ENCODE data around the gene FBLIM1.

DNA sequence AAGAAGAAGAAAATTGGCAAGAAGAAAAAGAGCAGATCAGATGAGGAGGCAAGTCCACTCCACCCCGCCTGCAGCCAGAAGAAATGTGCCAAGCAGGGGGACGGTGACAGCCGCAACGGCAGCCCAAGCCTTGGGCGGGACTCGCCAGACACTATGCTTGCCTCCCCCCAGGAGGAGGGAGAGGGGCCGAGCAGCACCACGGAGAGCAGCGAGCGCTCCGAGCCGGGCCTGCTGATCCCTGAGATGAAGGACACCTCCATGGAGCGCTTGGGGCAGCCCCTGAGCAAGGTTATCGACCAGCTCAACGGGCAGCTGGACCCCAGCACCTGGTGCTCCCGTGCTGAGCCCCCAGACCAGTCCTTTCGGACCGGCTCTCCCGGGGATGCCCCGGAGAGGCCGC lies 31.6 kb upstream of the FBLIM1 start:
- no peak for TF ChIP-seq MYBL2 (CRISPR knock-in tag; IDR thresholded peaks at IDR 0.05)
- TF ChIP-seq, protein P1, sequence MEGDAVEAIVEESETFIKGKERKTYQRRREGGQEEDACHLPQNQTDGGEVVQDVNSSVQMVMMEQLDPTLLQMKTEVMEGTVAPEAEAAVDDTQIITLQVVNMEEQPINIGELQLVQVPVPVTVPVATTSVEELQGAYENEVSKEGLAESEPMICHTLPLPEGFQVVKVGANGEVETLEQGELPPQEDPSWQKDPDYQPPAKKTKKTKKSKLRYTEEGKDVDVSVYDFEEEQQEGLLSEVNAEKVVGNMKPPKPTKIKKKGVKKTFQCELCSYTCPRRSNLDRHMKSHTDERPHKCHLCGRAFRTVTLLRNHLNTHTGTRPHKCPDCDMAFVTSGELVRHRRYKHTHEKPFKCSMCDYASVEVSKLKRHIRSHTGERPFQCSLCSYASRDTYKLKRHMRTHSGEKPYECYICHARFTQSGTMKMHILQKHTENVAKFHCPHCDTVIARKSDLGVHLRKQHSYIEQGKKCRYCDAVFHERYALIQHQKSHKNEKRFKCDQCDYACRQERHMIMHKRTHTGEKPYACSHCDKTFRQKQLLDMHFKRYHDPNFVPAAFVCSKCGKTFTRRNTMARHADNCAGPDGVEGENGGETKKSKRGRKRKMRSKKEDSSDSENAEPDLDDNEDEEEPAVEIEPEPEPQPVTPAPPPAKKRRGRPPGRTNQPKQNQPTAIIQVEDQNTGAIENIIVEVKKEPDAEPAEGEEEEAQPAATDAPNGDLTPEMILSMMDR (IDR thresholded peaks at IDR 0.05), result no peak
- TF ChIP-seq, protein P2, sequence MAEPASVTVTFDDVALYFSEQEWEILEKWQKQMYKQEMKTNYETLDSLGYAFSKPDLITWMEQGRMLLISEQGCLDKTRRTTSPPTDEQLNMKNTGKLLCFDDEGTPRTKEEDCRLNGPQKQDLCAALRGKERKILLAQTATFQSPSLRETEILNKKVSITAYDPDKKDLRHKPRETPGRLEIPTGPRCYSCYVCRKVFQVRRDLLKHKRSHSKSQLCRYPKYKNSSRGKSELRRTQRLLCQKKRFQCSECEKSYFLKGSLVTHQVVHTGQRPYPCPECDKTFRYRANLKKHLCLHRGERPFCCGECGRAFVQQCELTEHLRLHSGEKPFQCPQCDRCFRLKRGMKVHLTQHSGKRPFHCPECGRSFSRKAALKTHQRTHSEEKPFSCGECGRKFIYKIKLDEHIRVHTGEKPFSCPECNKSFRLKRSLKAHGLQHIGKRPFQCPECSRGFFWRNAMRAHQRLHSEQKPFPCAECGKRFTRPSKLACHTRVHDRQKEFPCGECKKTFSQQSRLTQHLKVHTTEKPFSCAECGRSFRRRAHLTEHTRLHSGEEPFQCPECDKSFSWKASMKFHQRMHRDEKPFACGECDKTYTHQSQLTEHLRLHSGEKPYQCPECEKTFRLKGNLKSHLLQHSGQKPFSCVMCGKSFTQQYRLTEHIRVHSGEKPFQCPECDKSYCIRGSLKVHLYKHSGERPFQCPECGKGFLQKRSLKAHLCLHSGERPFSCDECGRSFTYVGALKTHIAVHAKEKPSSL (CRISPR knock-in tag; conservative IDR thresholded peaks at IDR 0.05), result no peak
- no peak for TF ChIP-seq CBFB (CRISPR knock-in tag; IDR thresholded peaks at IDR 0.05; ENCODE audit: low read depth)

Data from WTC11 (cell line).